ENCODE measurements around the gene DYNC2I2. TPM values are rescaled to one million over a fixed set of nuclear protein-coding genes. Genes with fewer than 3 reads are reported as not detected.

Gene DYNC2I2
- polyA plus RNA-seq, 1 donor from 2014 or later: 82.5 TPM

DNA sequence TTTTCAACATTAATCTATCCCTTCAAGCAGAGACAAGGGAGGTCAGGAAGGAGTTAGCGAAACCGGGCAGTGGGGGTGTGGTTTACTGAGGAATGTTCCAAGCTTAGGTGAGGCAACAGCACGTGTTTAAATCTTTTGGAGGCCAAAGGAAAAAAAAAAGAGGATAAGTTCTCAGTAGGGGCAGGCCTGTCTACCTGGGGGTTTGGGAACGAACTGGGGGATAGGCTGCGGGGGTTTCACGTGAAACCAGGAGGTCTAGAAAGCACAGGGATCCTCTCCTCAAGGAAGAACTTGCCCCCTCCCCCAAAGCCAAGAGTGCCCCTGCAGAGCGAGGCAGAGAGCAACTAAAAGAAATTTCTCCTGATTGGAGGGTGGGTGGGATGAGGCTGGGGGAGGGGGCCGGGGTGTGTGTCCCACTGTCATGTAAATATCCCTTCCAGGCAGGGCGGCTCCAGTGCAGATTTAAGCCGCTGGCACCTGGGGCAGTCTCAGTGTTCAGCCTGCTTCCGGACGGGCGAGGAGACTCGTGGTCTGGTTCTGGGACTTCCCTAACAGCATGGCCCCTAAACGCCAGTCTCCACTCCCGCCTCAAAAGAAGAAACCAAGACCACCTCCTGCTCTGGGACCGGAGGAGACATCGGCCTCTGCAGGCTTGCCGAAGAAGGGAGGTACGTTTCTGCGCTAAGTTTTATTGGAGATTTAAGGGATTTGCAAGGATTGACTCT, 26.9 kb upstream of the DYNC2I2 start:
- Histone ChIP-seq H3K9ac (ENCODE audit: low read length) (no peak overlapping the region), H3K27me3 (ENCODE audit: insufficient read depth, low read depth, low read length) (no peaks in the 10 kb centered on the region), H3K4me2 (ENCODE audit: low read length) (no peak overlapping the region), H3F3A (ENCODE audit: insufficient read depth, low read length, poor library complexity, severe bottlenecking) (no peaks in the 10 kb centered on the region), H3K9me3 (ENCODE audit: low read length) (no peaks in the 10 kb centered on the region), H3K4me3 (ENCODE audit: low read length) (peak overlapping the region; percentile 39), H3K36me3 (ENCODE audit: insufficient read depth, low read length) (no peaks in the 10 kb centered on the region), H4K20me1 (ENCODE audit: insufficient read depth) (no peaks in the 10 kb centered on the region), H3K9me2 (ENCODE audit: insufficient read depth, low read length) (no peaks in the 10 kb centered on the region), H3K27ac (ENCODE audit: low read length) (no peak overlapping the region), H3K79me2 (replicated peaks; ENCODE audit: insufficient read depth, low read length) (no peaks in the 10 kb centered on the region), H2AFZ (ENCODE audit: low read depth, low read length) (no peak overlapping the region)
- TF ChIP-seq REST (IDR thresholded peaks at IDR 0.05; ENCODE audit: borderline replicate concordance) (no peak), EZH2 (IDR thresholded peaks at IDR 0.05; ENCODE audit: borderline replicate concordance, insufficient read depth, low read length, poor library complexity, severe bottlenecking) (no peak), POLR2AphosphoS5 (IDR thresholded peaks at IDR 0.05) (no peak), RAD21 (conservative IDR thresholded peaks at IDR 0.05) (no peak), EP300 (conservative IDR thresholded peaks at IDR 0.05; ENCODE audit: poor library complexity, severe bottlenecking) (no peak), SMC3 (conservative IDR thresholded peaks at IDR 0.05; ENCODE audit: poor library complexity) (no peak), MXI1 (conservative IDR thresholded peaks at IDR 0.05; ENCODE audit: poor library complexity, severe bottlenecking) (no peak)

- no peak overlapping the region for H2AFZ ChIP-seq (ENCODE audit: low read depth, low read length)
- TF ChIP-seq EZH2 (IDR thresholded peaks at IDR 0.05; ENCODE audit: borderline replicate concordance, insufficient read depth, low read length, poor library complexity, severe bottlenecking) (no peak), MXI1 (conservative IDR thresholded peaks at IDR 0.05; ENCODE audit: poor library complexity, severe bottlenecking) (no peak), SMC3 (conservative IDR thresholded peaks at IDR 0.05; ENCODE audit: poor library complexity) (no peak)
Measured at GRCh38 chr9:128677794-128678193, 21.1 kb upstream of the DYNC2I2 start.

DNA sequence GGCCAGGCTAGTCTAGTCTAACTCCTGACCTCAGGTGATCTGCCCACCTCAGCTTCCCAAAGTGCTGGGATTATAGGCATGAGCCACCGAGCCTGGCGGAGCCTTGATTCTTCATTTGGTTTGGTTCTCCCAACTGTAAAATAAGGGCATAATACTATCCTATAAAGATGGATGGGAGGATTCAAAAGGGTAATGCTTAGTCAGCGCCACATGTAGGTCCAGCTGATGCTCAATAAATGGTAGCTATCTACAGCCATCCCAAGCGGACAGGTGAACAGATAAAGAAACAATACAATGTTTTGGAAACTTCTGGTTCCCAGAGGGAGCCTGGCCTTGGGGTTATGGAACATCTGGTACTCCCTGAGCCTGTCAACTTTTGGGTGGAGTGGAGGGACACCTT, 18.7 kb upstream of the DYNC2I2 start:
- no peak overlapping the region for H3K9ac ChIP-seq (ENCODE audit: low read length)
- no peaks in the 10 kb centered on the region for H3K9me2 ChIP-seq (ENCODE audit: insufficient read depth, low read length)
- H3K9me3 ChIP-seq (ENCODE audit: low read length): no peaks in the 10 kb centered on the region
- no peaks in the 10 kb centered on the region for H4K20me1 ChIP-seq (ENCODE audit: insufficient read depth)
- no peak overlapping the region for H2AFZ ChIP-seq (ENCODE audit: low read depth, low read length)
- H3F3A ChIP-seq (ENCODE audit: insufficient read depth, low read length, poor library complexity, severe bottlenecking): no peaks in the 10 kb centered on the region
- no peak for TF ChIP-seq POLR2AphosphoS5 (IDR thresholded peaks at IDR 0.05)
- no peak for TF ChIP-seq REST (IDR thresholded peaks at IDR 0.05; ENCODE audit: borderline replicate concordance)
- TF ChIP-seq EP300 (conservative IDR thresholded peaks at IDR 0.05; ENCODE audit: poor library complexity, severe bottlenecking): no peak
- TF ChIP-seq SMC3 (conservative IDR thresholded peaks at IDR 0.05; ENCODE audit: poor library complexity): no peak
- TF ChIP-seq MXI1 (conservative IDR thresholded peaks at IDR 0.05; ENCODE audit: poor library complexity, severe bottlenecking): no peak
- TF ChIP-seq RAD21 (conservative IDR thresholded peaks at IDR 0.05): no peak
- no peak for TF ChIP-seq CTCF (IDR thresholded peaks at IDR 0.05; ENCODE audit: poor library complexity, severe bottlenecking)
- no peak for TF ChIP-seq EZH2 (IDR thresholded peaks at IDR 0.05; ENCODE audit: borderline replicate concordance, insufficient read depth, low read length, poor library complexity, severe bottlenecking)
- no peak for TF ChIP-seq TAF1 (IDR thresholded peaks at IDR 0.05; ENCODE audit: low read depth)
- H3K79me2 ChIP-seq (replicated peaks; ENCODE audit: insufficient read depth, low read length): no peaks in the 10 kb centered on the region
- H3K4me2 ChIP-seq (ENCODE audit: low read length): no peak overlapping the region
- no peaks in the 10 kb centered on the region for H3K36me3 ChIP-seq (ENCODE audit: insufficient read depth, low read length)
- H3K4me3 ChIP-seq (ENCODE audit: low read length): no peak overlapping the region
- H3K27me3 ChIP-seq (ENCODE audit: insufficient read depth, low read depth, low read length): no peaks in the 10 kb centered on the region
- no peak overlapping the region for H3K27ac ChIP-seq (ENCODE audit: low read length)

More at GRCh38 chr9:128677794-128678193, 21.1 kb upstream of the DYNC2I2 start:
- Histone ChIP-seq H3K9me2 (ENCODE audit: insufficient read depth, low read length) (no peaks in the 10 kb centered on the region), H3K79me2 (replicated peaks; ENCODE audit: insufficient read depth, low read length) (no peaks in the 10 kb centered on the region), H3K9me3 (ENCODE audit: low read length) (no peaks in the 10 kb centered on the region), H3F3A (ENCODE audit: insufficient read depth, low read length, poor library complexity, severe bottlenecking) (no peaks in the 10 kb centered on the region), H3K36me3 (ENCODE audit: insufficient read depth, low read length) (no peaks in the 10 kb centered on the region), H3K27ac (ENCODE audit: low read length) (no peak overlapping the region), H3K27me3 (ENCODE audit: insufficient read depth, low read depth, low read length) (no peaks in the 10 kb centered on the region), H3K4me3 (ENCODE audit: low read length) (no peak overlapping the region), H4K20me1 (ENCODE audit: insufficient read depth) (no peaks in the 10 kb centered on the region), H3K9ac (ENCODE audit: low read length) (no peak overlapping the region), H3K4me2 (ENCODE audit: low read length) (no peak overlapping the region)
